GM23338 (cell line): Measurements from ENCODE around the gene ITGB6. TPM values are rescaled to one million over a fixed set of nuclear protein-coding genes. Genes with fewer than 3 reads are reported as not detected.

Experiments used
- ATAC-seq: fragments of 200-7000 bp; cut with Tn5 transposase; 3 replicates; pipeline ENCODE4 v1.9.1; 2020
- DNase-seq: peaks from one replicate; pipeline ENCODE4 v3.0.0-alpha.2; 2015; ENCODE audit warnings: low spot score
- H2AFZ ChIP-seq: fragments of 200-600 bp; sonication (generic); 2 replicates; pipeline ENCODE4 v1.8.0; 2016; ENCODE audit warnings: antibody characterized with exemption, mild to moderate bottlenecking, moderate library complexity
- H3F3A ChIP-seq: fragments of 200-600 bp; sonication (generic); replicated peaks from 2 replicates; pipeline ENCODE4 v1.8.0; 2017; ENCODE audit warnings: antibody characterized with exemption, mixed run types, low read depth
- H3K27ac ChIP-seq: fragments of 200-600 bp; sonication (generic); 2 replicates; pipeline ENCODE4 v1.6.1; 2016; ENCODE audit warnings: low read depth
- H3K27me3 ChIP-seq: fragments of 200-600 bp; sonication (generic); 2 replicates; pipeline ENCODE4 v1.8.0; 2016; ENCODE audit warnings: mild to moderate bottlenecking, mixed run types, moderate library complexity; ENCODE audit not compliant: insufficient read depth
- H3K36me3 ChIP-seq: fragments of 200-600 bp; sonication (generic); 2 replicates; pipeline ENCODE4 v1.8.0; 2016; ENCODE audit warnings: mild to moderate bottlenecking; ENCODE audit not compliant: insufficient read depth
- H3K4me1 ChIP-seq: fragments of 200-600 bp; sonication (generic); 2 replicates; pipeline ENCODE4 v1.8.0; 2016; ENCODE audit warnings: mild to moderate bottlenecking, moderate library complexity; ENCODE audit not compliant: insufficient read depth
- H3K4me2 ChIP-seq: fragments of 200-600 bp; sonication (generic); 2 replicates; pipeline ENCODE4 v1.7.1; 2017; ENCODE audit warnings: mixed run types
- H3K4me3 ChIP-seq: fragments of 200-600 bp; sonication (generic); 2 replicates; pipeline ENCODE4 v1.6.1; 2016; ENCODE audit warnings: mixed run types
- H3K79me2 ChIP-seq: fragments of 200-600 bp; sonication (generic); replicated peaks from 2 replicates; pipeline ENCODE4 v1.8.0; 2017; ENCODE audit warnings: mild to moderate bottlenecking; ENCODE audit not compliant: insufficient read depth
- H3K9me2 ChIP-seq: fragments of 200-600 bp; sonication (generic); 2 replicates; pipeline ENCODE4 v1.8.0; 2017; ENCODE audit not compliant: insufficient read depth
- H4K20me1 ChIP-seq: fragments of 200-600 bp; sonication (generic); replicated peaks from 2 replicates; pipeline ENCODE4 v1.8.0; 2017; ENCODE audit warnings: mild to moderate bottlenecking; ENCODE audit not compliant: insufficient read depth
- H3K27ac Mint-ChIP-seq: 2 replicates; pipeline ENCODE4 v1.8.0; 2020; ENCODE audit warnings: inconsistent platforms, mild to moderate bottlenecking, moderate library complexity, mixed read lengths
- H3K27me3 Mint-ChIP-seq: 3 replicates; pipeline ENCODE4 v1.8.0; 2022; ENCODE audit warnings: low read depth, mild to moderate bottlenecking, moderate library complexity, mixed read lengths, inconsistent platforms; ENCODE audit not compliant: insufficient read depth, poor library complexity
- H3K36me3 Mint-ChIP-seq: 3 replicates; pipeline ENCODE4 v1.8.0; 2021; ENCODE audit warnings: low read depth, mild to moderate bottlenecking, inconsistent platforms, moderate library complexity, mixed read lengths
- H3K4me1 Mint-ChIP-seq: 3 replicates; pipeline ENCODE4 v1.8.0; 2020; ENCODE audit warnings: mild to moderate bottlenecking, inconsistent platforms, mixed read lengths
- H3K4me3 Mint-ChIP-seq: 3 replicates; pipeline ENCODE4 v1.8.0; 2021; ENCODE audit warnings: moderate library complexity, mild to moderate bottlenecking, inconsistent platforms, mixed read lengths
- H3K9me3 Mint-ChIP-seq: 3 replicates; pipeline ENCODE4 v1.8.0; 2020; ENCODE audit warnings: moderate library complexity, mild to moderate bottlenecking, inconsistent platforms, mixed read lengths
- CREB1 ChIP-seq: fragments of 250-450 bp; sonication (Bioruptor Pico); IDR thresholded peaks from 2 replicates; pipeline ENCODE4 v1.5.0; 2020; ENCODE audit warnings: low read depth, mild to moderate bottlenecking, moderate library complexity
- EZH2 ChIP-seq: fragments of 200-600 bp; sonication (generic); IDR thresholded peaks from one replicate; pipeline ENCODE4 v1.8.0; 2017; ENCODE audit warnings: antibody characterized with exemption, mild to moderate bottlenecking, low read depth; ENCODE audit not compliant: unreplicated experiment
- EZH2phosphoT487 ChIP-seq: fragments of 200-600 bp; sonication (generic); IDR thresholded peaks from one replicate; pipeline ENCODE4 v1.8.1; 2018; ENCODE audit warnings: antibody characterized with exemption; ENCODE audit not compliant: unreplicated experiment
- JUNB ChIP-seq: IDR thresholded peaks from one replicate; pipeline ENCODE4 v1.6.1; 2016; ENCODE audit warnings: antibody characterized with exemption; ENCODE audit not compliant: unreplicated experiment
- POLR2AphosphoS5 ChIP-seq: IDR thresholded peaks from 2 replicates; pipeline ENCODE4 v1.6.1; 2016; ENCODE audit warnings: antibody characterized with exemption, low read depth
- ZNF331 ChIP-seq: fragments of 250-450 bp; sonication (Bioruptor Pico); IDR thresholded peaks from 2 replicates; pipeline ENCODE4 v1.5.0; 2020; ENCODE audit warnings: low read depth, mild to moderate bottlenecking, moderate library complexity
- polyA plus RNA-seq: library from polyadenylated mRNA; unstranded; fragments of >200 nt; fragmentation: Nextera tagmentation; extraction: Ambion mirVana; gene quantifications from 2 replicates; pipeline ENCODE4 v1.2.1, GENCODE V29; 2016
- total RNA-seq: library from RNA; depleted of rRNA; stranded (reverse); fragments of >200 nt; shearing (Covaris generic); gene quantifications from 2 replicates; pipeline ENCODE4 v1.2.3, GENCODE V29; 2014
- TF ChIP-seq, protein P1 (sequence below): fragments of 250-450 bp; sonication (Bioruptor Pico); IDR thresholded peaks from 2 replicates; pipeline ENCODE4 v1.5.0; 2020; ENCODE audit warnings: mild to moderate bottlenecking, moderate library complexity

Gene ITGB6
- total and polyA plus RNA-seq, 2 experiments from 2014 or later, result not detected

DNA sequence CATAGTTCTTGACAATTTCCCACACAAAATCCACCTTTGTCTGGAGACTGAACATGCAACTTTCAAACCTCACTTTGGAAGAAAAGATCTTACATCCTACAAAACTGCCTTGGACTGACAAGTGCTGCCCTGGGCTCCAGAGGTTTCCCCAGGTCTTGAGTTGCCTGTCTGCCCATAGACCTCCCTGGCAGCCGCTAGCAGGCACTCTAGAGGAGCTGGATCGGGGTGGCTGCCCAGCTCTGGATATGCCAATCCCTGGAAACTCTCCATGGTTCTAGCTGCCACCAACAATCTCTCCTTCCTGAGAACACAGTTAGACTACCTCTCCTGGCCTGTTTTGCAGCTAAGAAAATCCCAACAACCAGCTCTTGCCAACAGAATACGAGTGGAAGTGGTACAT lies 3.4 kb upstream of the ITGB6 start:
- Histone ChIP-seq H3K4me3 (no peak overlapping the region), H3K27me3 (no peaks in the 10 kb centered on the region), H3K4me2 (no peak overlapping the region), H3K9me2 (no peaks in the 10 kb centered on the region), H3K27ac (no peak overlapping the region), H2AFZ (no peak overlapping the region), H3K4me1 (no peaks in the 10 kb centered on the region), H4K20me1 (no peaks in the 10 kb centered on the region), H3K79me2 (no peaks in the 10 kb centered on the region), H3K36me3 (no peaks in the 10 kb centered on the region), H3F3A (no peaks in the 10 kb centered on the region)
- TF ChIP-seq CREB1 (no peak), ZNF331 (CRISPR knock-in tag) (no peak), EZH2phosphoT487 (no peak), JUNB (no peak)
- TF ChIP-seq, protein P1, sequence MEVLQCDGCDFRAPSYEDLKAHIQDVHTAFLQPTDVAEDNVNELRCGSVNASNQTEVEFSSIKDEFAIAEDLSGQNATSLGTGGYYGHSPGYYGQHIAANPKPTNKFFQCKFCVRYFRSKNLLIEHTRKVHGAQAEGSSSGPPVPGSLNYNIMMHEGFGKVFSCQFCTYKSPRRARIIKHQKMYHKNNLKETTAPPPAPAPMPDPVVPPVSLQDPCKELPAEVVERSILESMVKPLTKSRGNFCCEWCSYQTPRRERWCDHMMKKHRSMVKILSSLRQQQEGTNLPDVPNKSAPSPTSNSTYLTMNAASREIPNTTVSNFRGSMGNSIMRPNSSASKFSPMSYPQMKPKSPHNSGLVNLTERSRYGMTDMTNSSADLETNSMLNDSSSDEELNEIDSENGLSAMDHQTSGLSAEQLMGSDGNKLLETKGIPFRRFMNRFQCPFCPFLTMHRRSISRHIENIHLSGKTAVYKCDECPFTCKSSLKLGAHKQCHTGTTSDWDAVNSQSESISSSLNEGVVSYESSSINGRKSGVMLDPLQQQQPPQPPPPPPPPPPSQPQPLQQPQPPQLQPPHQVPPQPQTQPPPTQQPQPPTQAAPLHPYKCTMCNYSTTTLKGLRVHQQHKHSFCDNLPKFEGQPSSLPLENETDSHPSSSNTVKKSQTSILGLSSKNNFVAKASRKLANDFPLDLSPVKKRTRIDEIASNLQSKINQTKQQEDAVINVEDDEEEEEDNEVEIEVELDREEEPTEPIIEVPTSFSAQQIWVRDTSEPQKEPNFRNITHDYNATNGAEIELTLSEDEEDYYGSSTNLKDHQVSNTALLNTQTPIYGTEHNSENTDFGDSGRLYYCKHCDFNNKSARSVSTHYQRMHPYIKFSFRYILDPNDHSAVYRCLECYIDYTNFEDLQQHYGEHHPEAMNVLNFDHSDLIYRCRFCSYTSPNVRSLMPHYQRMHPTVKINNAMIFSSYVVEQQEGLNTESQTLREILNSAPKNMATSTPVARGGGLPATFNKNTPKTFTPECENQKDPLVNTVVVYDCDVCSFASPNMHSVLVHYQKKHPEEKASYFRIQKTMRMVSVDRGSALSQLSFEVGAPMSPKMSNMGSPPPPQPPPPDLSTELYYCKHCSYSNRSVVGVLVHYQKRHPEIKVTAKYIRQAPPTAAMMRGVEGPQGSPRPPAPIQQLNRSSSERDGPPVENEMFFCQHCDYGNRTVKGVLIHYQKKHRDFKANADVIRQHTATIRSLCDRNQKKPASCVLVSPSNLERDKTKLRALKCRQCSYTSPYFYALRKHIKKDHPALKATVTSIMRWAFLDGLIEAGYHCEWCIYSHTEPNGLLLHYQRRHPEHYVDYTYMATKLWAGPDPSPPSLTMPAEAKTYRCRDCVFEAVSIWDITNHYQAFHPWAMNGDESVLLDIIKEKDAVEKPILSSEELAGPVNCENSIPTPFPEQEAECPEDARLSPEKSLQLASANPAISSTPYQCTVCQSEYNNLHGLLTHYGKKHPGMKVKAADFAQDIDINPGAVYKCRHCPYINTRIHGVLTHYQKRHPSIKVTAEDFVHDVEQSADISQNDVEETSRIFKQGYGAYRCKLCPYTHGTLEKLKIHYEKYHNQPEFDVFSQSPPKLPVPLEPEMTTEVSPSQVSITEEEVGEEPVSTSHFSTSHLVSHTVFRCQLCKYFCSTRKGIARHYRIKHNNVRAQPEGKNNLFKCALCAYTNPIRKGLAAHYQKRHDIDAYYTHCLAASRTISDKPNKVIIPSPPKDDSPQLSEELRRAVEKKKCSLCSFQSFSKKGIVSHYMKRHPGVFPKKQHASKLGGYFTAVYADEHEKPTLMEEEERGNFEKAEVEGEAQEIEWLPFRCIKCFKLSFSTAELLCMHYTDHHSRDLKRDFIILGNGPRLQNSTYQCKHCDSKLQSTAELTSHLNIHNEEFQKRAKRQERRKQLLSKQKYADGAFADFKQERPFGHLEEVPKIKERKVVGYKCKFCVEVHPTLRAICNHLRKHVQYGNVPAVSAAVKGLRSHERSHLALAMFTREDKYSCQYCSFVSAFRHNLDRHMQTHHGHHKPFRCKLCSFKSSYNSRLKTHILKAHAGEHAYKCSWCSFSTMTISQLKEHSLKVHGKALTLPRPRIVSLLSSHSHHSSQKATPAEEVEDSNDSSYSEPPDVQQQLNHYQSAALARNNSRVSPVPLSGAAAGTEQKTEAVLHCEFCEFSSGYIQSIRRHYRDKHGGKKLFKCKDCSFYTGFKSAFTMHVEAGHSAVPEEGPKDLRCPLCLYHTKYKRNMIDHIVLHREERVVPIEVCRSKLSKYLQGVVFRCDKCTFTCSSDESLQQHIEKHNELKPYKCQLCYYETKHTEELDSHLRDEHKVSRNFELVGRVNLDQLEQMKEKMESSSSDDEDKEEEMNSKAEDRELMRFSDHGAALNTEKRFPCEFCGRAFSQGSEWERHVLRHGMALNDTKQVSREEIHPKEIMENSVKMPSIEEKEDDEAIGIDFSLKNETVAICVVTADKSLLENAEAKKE (CRISPR knock-in tag), result no peak
- Mint-ChIP-seq H3K36me3 (no peaks in the 10 kb centered on the region), H3K27ac (no peak overlapping the region; the same call in 1 of the 2 replicates), H3K9me3 (peaks cover 7% of the 10 kb centered on the region; the same call in 2 of the 3 replicates), H3K4me3 (no peak overlapping the region), H3K27me3 (no peaks in the 10 kb centered on the region), H3K4me1 (no peaks in the 10 kb centered on the region)
- DNase-seq, result no peak
- no peak for ATAC-seq

- Histone ChIP-seq H3K4me1 (no peaks in the 10 kb centered on the region), H3K27ac (no peak overlapping the region), H3K27me3 (no peaks in the 10 kb centered on the region), H3K36me3 (no peaks in the 10 kb centered on the region), H4K20me1 (no peaks in the 10 kb centered on the region), H3K4me3 (no peak overlapping the region), H3K9me2 (no peaks in the 10 kb centered on the region), H2AFZ (no peak overlapping the region), H3F3A (no peaks in the 10 kb centered on the region), H3K4me2 (no peak overlapping the region), H3K79me2 (no peaks in the 10 kb centered on the region)
- H3K36me3 Mint-ChIP-seq, result no peaks in the 10 kb centered on the region
- no peak for ATAC-seq
- H3K4me3 Mint-ChIP-seq, result no peak overlapping the region
- no peak overlapping the region for H3K27ac Mint-ChIP-seq
- H3K27me3 Mint-ChIP-seq, result no peaks in the 10 kb centered on the region
- H3K9me3 Mint-ChIP-seq, result peaks cover 7% of the 10 kb centered on the region; the same call in 2 of the 3 replicates
- H3K4me1 Mint-ChIP-seq, result no peaks in the 10 kb centered on the region
- DNase-seq, result no peak
- TF ChIP-seq POLR2AphosphoS5 (no peak), ZNF331 (CRISPR knock-in tag) (no peak), EZH2 (no peak), EZH2phosphoT487 (no peak)
- TF ChIP-seq, protein P1 (CRISPR knock-in tag), result no peak
These were observed 2.9 kb upstream of the ITGB6 start for GRCh38 chr2:160203007-160203406.
